Measurements from ENCODE around the gene NFATC4.
"Not testable (repeated sequence)": the region's sequence is repeated elsewhere in the genome, so short reads cannot be mapped to it uniquely, and the experiment has no call there.

Gene NFATC4

GRCh38 chr14:24369463-24369862 lies 1.5 kb downstream of the NFATC4 start:
- DNase-seq (ENCODE audit: extremely low spot score): no peak
- TF ChIP-seq CTCF (IDR thresholded peaks at IDR 0.05; ENCODE audit: control extremely low read depth, extremely low read depth, low read depth, missing control alignments): no peak
- POLR2A ChIA-PET: no interaction called here
- CTCF ChIA-PET: interaction anchor here (1.1 kb wide), 1 partner anchor 36 kb away, joined by 5 read pairs; no protein-coding TSS in a partner anchor

GRCh38 chr14:24369907-24370687 lies 2.1 kb downstream of the NFATC4 start:
- ChIA-PET CTCF (interaction anchor here (1.1 to 2.3 kb wide), 5 partner anchors 30 to 66 kb away, joined by 4 to 10 read pairs (median 6); no protein-coding TSS in a partner anchor), POLR2A (interaction anchor here (0.9 kb wide), 1 partner anchor 61 kb away, joined by 3 read pairs; no protein-coding TSS in a partner anchor)
- no peak for TF ChIP-seq CTCF (IDR thresholded peaks at IDR 0.05; ENCODE audit: control extremely low read depth, extremely low read depth, low read depth, missing control alignments)
- DNase-seq (ENCODE audit: extremely low spot score): no peak

GRCh38 chr14:24370748-24371147 lies 2.8 kb downstream of the NFATC4 start:
- ChIA-PET CTCF (interaction anchor here (0.8 to 2.3 kb wide), 6 partner anchors 30 to 66 kb away, joined by 3 to 10 read pairs (median 6); no protein-coding TSS in a partner anchor), POLR2A (interaction anchor here (0.9 kb wide), 1 partner anchor 61 kb away, joined by 3 read pairs; no protein-coding TSS in a partner anchor)
- DNase-seq (ENCODE audit: extremely low spot score): no peak

GRCh38 chr14:24371605-24372004 lies 3.6 kb downstream of the NFATC4 start:
- DNase-seq (ENCODE audit: extremely low spot score); POLR2A ChIA-PET: not testable (repeated sequence)
- CTCF ChIA-PET: interaction anchor here (0.8 to 2.3 kb wide), 8 partner anchors 14 to 129 kb away, joined by 3 to 10 read pairs (median 6); partner anchors contain the start of genes KHNYN and TINF2

More at GRCh38 chr14:24370748-24371147, 2.8 kb downstream of the NFATC4 start:
- no peak for TF ChIP-seq CTCF (IDR thresholded peaks at IDR 0.05; ENCODE audit: control extremely low read depth, extremely low read depth, low read depth, missing control alignments)

GRCh38 chr14:24372701-24373416 lies 4.9 kb downstream of the NFATC4 start:
- no peak for TF ChIP-seq CTCF (IDR thresholded peaks at IDR 0.05; ENCODE audit: control extremely low read depth, extremely low read depth, low read depth, missing control alignments)
- CTCF ChIA-PET: interaction anchor here (0.8 to 3.9 kb wide), 6 partner anchors 16 to 130 kb away, joined by 3 to 16 read pairs (median 4); partner anchors contain the start of genes KHNYN and TINF2
- POLR2A ChIA-PET: no interaction called here
- no peak for DNase-seq (ENCODE audit: extremely low spot score)

- TF ChIP-seq CTCF (IDR thresholded peaks at IDR 0.05; ENCODE audit: control extremely low read depth, extremely low read depth, low read depth, missing control alignments): no peak
- CTCF ChIA-PET: interaction anchor here (1.0 kb wide), 2 partner anchors 33 to 55 kb away, joined by 3 read pairs; no protein-coding TSS in a partner anchor
- POLR2A ChIA-PET: no interaction called here
Observed at GRCh38 chr14:24376448-24377070, 8.6 kb downstream of the NFATC4 start.

More at GRCh38 chr14:24376448-24377070, 8.6 kb downstream of the NFATC4 start:
- no peak for DNase-seq (ENCODE audit: extremely low spot score)
